ENCODE measurements around the gene ZFP64. TPM values are rescaled to one million over a fixed set of nuclear protein-coding genes. Genes with fewer than 3 reads are reported as not detected.
A peak's percentile ranks its signal among the peaks of the same experiment; 100 is the strongest.

Gene ZFP64
- polyA plus RNA-seq, 2 of the 4 experiments (the other 2 are of a cell fraction): 14.4 to 22.0 TPM

DNA sequence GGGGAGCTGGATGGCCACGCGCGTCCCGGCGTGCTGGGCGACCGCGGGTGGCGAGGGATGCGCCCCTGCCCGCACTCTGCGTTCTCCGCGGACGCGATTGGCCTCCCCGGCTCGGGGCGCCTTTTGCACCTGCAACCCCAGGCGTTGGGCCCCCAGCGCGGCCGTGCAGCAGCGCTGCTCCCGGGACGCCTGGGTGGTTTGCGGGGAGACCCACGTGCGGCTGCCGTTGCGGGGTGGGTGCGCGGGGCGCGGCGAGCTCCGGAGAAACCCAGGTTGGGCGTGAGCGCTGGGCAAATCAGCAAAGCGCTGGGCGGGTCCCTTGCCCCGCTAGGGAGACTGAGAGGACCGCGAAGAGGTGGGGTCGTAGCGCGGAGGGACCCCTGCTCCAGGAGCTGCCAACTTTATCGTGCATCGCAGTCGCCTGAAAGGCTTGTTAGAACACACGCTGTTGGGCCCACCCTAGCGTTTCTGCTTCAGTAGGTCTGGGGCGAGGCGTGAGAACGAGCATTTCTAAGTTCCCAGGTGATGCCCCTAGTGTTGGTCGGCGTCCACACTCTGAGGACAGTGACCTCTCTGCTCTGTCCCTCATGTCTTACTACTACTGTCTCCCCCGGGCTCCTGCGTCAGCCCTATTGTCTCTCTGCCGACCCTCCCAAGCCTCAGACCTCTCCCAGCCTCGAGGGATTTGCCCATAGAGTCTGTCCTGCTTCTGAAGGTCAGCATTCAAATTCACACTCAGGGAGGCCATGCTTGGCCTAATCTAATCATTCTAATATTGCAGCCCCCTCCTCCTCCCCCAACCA lies 538 bp upstream of the ZFP64 start:
- peak; percentile 87 for ATAC-seq
- DNase-seq (ENCODE audit: low read depth in 1 of 2, low spot score in 1 of 2): peak; percentile 75 to 79
- Histone ChIP-seq H3K4me2 (peak overlapping the region; percentile 96), H3K4me3 (peak overlapping the region; percentile 77), H3K9me3 (no peaks in the 10 kb centered on the region), H3K4me1 (peaks cover 16% of the 10 kb centered on the region; the same call in 2 of the 3 replicates), H3K27ac (peak overlapping the region; percentile 95 to 100)
- WGBS (ENCODE audit: missing lambda C conversion rate): 1% methylated on average over 15 of the region's 61 CpGs
- TF ChIP-seq, protein P1, sequence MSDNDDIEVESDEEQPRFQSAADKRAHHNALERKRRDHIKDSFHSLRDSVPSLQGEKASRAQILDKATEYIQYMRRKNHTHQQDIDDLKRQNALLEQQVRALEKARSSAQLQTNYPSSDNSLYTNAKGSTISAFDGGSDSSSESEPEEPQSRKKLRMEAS (IDR thresholded peaks at IDR 0.05): peak; percentile 7; the same call in 1 of the 2 replicates
- no peak for TF ChIP-seq ZSCAN20 (CRISPR knock-in tag; IDR thresholded peaks at IDR 0.05)
- TF ChIP-seq JUN (IDR thresholded peaks at IDR 0.05): peak in 1 of 2 experiments; percentile 10; a peak in 2 of 5 replicates
- TF ChIP-seq PHF8 (IDR thresholded peaks at IDR 0.05; ENCODE audit: borderline replicate concordance, low read depth): peak; percentile 41
- ChIA-PET CTCF (interaction anchor here (0.6 to 2.5 kb wide), 15 partner anchors 9 to 120 kb away, joined by 3 to 17 read pairs (median 4); no protein-coding TSS in a partner anchor), POLR2A (interaction anchor here (0.6 to 1.4 kb wide), 4 partner anchors 10 to 1936 kb away, joined by 3 to 4 read pairs (median 3); no protein-coding TSS in a partner anchor)
- no peak for FAIRE-seq

DNA sequence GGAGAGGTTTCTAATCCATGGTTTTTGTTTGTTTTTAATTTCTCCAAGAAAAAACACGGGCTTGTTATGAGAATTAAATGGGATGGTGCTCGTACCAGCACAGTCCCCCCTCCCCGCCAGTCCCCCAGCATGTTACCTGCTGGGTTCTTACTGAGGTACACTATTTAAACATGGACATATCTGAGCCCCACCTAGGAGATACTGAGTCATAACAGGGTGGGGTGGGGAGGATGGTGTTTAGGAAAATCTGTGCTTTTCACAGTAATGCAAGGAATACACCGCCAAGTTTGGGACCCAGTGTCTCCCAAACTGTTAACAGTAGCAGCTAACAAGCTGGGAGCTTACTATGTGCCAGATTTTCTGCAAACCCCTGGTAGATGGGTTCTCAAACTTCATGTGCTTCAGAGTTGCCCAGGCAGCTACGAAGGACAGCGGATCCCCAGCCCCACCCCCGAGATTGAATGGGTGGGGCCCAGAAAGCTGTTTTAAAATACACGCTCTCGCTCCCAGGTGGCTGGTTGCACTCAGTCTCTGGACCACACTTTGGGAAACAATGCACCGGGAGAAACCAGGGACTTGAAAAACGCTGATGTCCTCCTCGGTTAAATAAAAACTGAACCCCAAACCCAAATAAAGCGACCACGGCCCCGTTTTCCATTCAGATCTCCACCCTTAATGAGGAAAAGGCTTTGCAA lies 995 bp downstream of the ZFP64 start:
- TF ChIP-seq MYC (IDR thresholded peaks at IDR 0.05; ENCODE audit: borderline replicate concordance, low read length) (no peak), ZC3H11A (IDR thresholded peaks at IDR 0.05) (no peak), TFCP2L1 (CRISPR knock-in tag; IDR thresholded peaks at IDR 0.05) (no peak), SMC3 (IDR thresholded peaks at IDR 0.05) (no peak), ZSCAN20 (CRISPR knock-in tag; IDR thresholded peaks at IDR 0.05) (no peak), NR3C1 (IDR thresholded peaks at IDR 0.05) (no peak), POLR2A (IDR thresholded peaks at IDR 0.05; ENCODE audit: low read length) (no peak; the same call in 1 of the 2 replicates), EP300 (IDR thresholded peaks at IDR 0.05) (no peak), ZNF302 (CRISPR knock-in tag; IDR thresholded peaks at IDR 0.05) (no peak), SREBF2 (IDR thresholded peaks at IDR 0.05) (no peak), FOXS1 (CRISPR knock-in tag; IDR thresholded peaks at IDR 0.05) (no peak), KDM5A (IDR thresholded peaks at IDR 0.05) (no peak), RFX5 (IDR thresholded peaks at IDR 0.05) (no peak), EHMT2 (IDR thresholded peaks at IDR 0.05; ENCODE audit: low read depth) (no peak)
- TF ChIP-seq, protein P2, sequence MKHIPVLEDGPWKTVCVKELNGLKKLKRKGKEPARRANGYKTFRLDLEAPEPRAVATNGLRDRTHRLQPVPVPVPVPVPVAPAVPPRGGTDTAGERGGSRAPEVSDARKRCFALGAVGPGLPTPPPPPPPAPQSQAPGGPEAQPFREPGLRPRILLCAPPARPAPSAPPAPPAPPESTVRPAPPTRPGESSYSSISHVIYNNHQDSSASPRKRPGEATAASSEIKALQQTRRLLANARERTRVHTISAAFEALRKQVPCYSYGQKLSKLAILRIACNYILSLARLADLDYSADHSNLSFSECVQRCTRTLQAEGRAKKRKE (CRISPR knock-in tag; IDR thresholded peaks at IDR 0.05; ENCODE audit: low read depth): no peak
- DNase-seq (ENCODE audit: low read depth in 1 of 2, low spot score in 1 of 2) (peak; percentile 46 to 73), ATAC-seq (peak; percentile 51 to 58; a peak in 5 of 6 replicates), FAIRE-seq (no peak)
- peak overlapping the region; percentile 77 for H3K4me3 ChIP-seq
- peak overlapping the region; percentile 96 for H3K4me2 ChIP-seq
- H3K4me1 ChIP-seq: peaks cover 16% of the 10 kb centered on the region; the same call in 2 of the 3 replicates
- 12% methylated on average over 15 of the region's 15 CpGs for WGBS (ENCODE audit: missing lambda C conversion rate)
- ChIA-PET POLR2A (interaction anchor here (1.1 kb wide), 1 partner anchor 9 kb away, joined by 3 read pairs; no protein-coding TSS in a partner anchor), CTCF (interaction anchor here (0.7 to 2.5 kb wide), 5 partner anchors 11 to 143 kb away, joined by 3 to 6 read pairs (median 4); no protein-coding TSS in a partner anchor)
- peak overlapping the region; percentile 95 to 100 for H3K27ac ChIP-seq
- H3K9me3 ChIP-seq: no peaks in the 10 kb centered on the region

DNA sequence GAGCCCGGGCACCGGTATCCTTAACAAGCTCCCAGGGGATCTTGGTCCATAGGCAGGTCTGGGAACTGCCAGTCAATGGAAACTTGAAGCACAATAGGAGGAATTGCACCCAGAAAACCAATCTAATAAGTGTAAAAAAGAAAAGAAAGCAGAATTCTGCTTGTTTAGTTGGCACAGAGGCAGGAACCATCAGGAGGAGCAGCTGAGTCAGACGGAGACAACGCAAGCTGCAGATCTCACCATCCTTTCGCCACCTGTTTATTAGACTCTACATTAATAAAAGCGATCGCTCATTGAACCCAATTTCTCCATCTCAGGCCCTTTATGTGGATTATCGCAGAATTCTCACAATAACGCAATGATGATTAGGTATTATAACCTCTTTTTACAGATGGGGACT lies 9.8 kb downstream of the ZFP64 start:
- ATAC-seq: no peak
- Histone ChIP-seq H3K4me2 (no peak overlapping the region), H3K27ac (no peak overlapping the region), H3K4me3 (no peak overlapping the region), H3K9me3 (no peaks in the 10 kb centered on the region), H3K4me1 (no peaks in the 10 kb centered on the region)
- DNase-seq (ENCODE audit: low read depth in 1 of 2, low spot score in 1 of 2): no peak
- ChIA-PET CTCF (interaction anchor here (1.3 kb wide), 1 partner anchor 14 kb away, joined by 3 read pairs; no protein-coding TSS in a partner anchor), POLR2A (interaction anchor here (1.0 kb wide), 1 partner anchor 10 kb away, joined by 3 read pairs; the partner anchor contains the start of gene ZFP64)
- 95% methylated on average over 9 of the region's 9 CpGs for WGBS (ENCODE audit: missing lambda C conversion rate)
- FAIRE-seq: no peak
- TF ChIP-seq, protein P1 (IDR thresholded peaks at IDR 0.05): no peak
- TF ChIP-seq KDM5A (IDR thresholded peaks at IDR 0.05) (no peak), GATA3 (IDR thresholded peaks at IDR 0.05; ENCODE audit: borderline replicate concordance) (no peak), CHD4 (IDR thresholded peaks at IDR 0.05; ENCODE audit: borderline replicate concordance) (no peak), PHF8 (IDR thresholded peaks at IDR 0.05; ENCODE audit: borderline replicate concordance, low read depth) (no peak), MYC (IDR thresholded peaks at IDR 0.05; ENCODE audit: borderline replicate concordance, low read length) (no peak), POLR2AphosphoS2 (conservative IDR thresholded peaks at IDR 0.05; ENCODE audit: low read length) (no peak), FOSL2 (IDR thresholded peaks at IDR 0.05) (no peak), FOSL2 (CRISPR knock-in tag; IDR thresholded peaks at IDR 0.05) (no peak), RNF2 (IDR thresholded peaks at IDR 0.05; ENCODE audit: borderline replicate concordance, low read depth) (no peak)
- TF ChIP-seq, protein P3, sequence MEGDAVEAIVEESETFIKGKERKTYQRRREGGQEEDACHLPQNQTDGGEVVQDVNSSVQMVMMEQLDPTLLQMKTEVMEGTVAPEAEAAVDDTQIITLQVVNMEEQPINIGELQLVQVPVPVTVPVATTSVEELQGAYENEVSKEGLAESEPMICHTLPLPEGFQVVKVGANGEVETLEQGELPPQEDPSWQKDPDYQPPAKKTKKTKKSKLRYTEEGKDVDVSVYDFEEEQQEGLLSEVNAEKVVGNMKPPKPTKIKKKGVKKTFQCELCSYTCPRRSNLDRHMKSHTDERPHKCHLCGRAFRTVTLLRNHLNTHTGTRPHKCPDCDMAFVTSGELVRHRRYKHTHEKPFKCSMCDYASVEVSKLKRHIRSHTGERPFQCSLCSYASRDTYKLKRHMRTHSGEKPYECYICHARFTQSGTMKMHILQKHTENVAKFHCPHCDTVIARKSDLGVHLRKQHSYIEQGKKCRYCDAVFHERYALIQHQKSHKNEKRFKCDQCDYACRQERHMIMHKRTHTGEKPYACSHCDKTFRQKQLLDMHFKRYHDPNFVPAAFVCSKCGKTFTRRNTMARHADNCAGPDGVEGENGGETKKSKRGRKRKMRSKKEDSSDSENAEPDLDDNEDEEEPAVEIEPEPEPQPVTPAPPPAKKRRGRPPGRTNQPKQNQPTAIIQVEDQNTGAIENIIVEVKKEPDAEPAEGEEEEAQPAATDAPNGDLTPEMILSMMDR (IDR thresholded peaks at IDR 0.05): no peak
- TF ChIP-seq, protein P4, sequence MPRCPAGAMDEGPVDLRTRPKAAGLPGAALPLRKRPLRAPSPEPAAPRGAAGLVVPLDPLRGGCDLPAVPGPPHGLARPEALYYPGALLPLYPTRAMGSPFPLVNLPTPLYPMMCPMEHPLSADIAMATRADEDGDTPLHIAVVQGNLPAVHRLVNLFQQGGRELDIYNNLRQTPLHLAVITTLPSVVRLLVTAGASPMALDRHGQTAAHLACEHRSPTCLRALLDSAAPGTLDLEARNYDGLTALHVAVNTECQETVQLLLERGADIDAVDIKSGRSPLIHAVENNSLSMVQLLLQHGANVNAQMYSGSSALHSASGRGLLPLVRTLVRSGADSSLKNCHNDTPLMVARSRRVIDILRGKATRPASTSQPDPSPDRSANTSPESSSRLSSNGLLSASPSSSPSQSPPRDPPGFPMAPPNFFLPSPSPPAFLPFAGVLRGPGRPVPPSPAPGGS (IDR thresholded peaks at IDR 0.05): no peak
- TF ChIP-seq, protein P5, sequence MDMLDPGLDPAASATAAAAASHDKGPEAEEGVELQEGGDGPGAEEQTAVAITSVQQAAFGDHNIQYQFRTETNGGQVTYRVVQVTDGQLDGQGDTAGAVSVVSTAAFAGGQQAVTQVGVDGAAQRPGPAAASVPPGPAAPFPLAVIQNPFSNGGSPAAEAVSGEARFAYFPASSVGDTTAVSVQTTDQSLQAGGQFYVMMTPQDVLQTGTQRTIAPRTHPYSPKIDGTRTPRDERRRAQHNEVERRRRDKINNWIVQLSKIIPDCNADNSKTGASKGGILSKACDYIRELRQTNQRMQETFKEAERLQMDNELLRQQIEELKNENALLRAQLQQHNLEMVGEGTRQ (IDR thresholded peaks at IDR 0.05): no peak

Measured in A549 (cell line).